B cell (primary cell): Measurements from ENCODE around the gene TIMM8A. TPM values are rescaled to one million over a fixed set of nuclear protein-coding genes. Genes with fewer than 3 reads are reported as not detected.

Experiments used
- ATAC-seq: fragments of 200-7000 bp; cut with Tn5 transposase; one replicate; pipeline ENCODE4 v1.10.0; 2021; ENCODE audit warnings: low read depth, mild to moderate bottlenecking, moderate number of reproducible peaks, moderate library complexity
- CTCF ChIA-PET: fragments of 350-600 bp; sonication (Branson Sonifier 250); formaldehyde crosslinking; loops from one replicate; lab custom pipeline; 2021; ENCODE audit warnings: antibody characterized with exemption, inconsistent platforms; lab: Charles Lee
- POLR2A ChIA-PET: fragments of 350-600 bp; sonication (Branson Sonifier 250); formaldehyde crosslinking; loops from one replicate; lab custom pipeline; 2021; ENCODE audit warnings: antibody characterized with exemption; lab: Charles Lee
- DNase-seq: peaks from one replicate; pipeline ENCODE4 v3.0.0; 2013
- H2AFZ ChIP-seq: 2 replicates; pipeline ENCODE4 v1.6.1; 2012; ENCODE audit warnings: mild to moderate bottlenecking, low read depth, low read length; ENCODE audit not compliant: insufficient read depth, poor library complexity, severe bottlenecking
- H3K27ac ChIP-seq, 2 donors: 1 replicate in 1 of 2; 2 replicates in 1 of 2; pipeline ENCODE4 v1.5.1; 2012 to 2013; ENCODE audit warnings: low read length in 2 of 2, mild to moderate bottlenecking in 2 of 2, moderate library complexity in 1 of 2
- H3K27me3 ChIP-seq, 4 experiments: fragments of 200-600 bp in 1 of 4; sonication (generic) in 1 of 4; replicated peaks in 1 of 4; 1 replicate in 2 of 4; 2 replicates in 2 of 4; pipeline versions ENCODE4 v1.6.1 to v1.7.0; 2013 to 2016; ENCODE audit warnings: low read length in 3 of 4, mild to moderate bottlenecking in 2 of 4, mixed read lengths in 1 of 4, moderate library complexity in 1 of 4; ENCODE audit not compliant: insufficient read depth in 4 of 4, control insufficient read depth in 3 of 4; ENCODE audit errors: control extremely low read depth in 1 of 4
- H3K36me3 ChIP-seq, 2 experiments: replicated peaks in 1 of 2; 1 replicate in 1 of 2; 2 replicates in 1 of 2; pipeline versions ENCODE4 v1.6.1 to v1.7.1; 2013; ENCODE audit warnings: low read length in 1 of 2; ENCODE audit not compliant: insufficient read depth in 2 of 2, control insufficient read depth in 1 of 2; ENCODE audit errors: control extremely low read depth in 1 of 2, extremely low read depth in 1 of 2
- H3K4me1 ChIP-seq, 2 donors: fragments of 200-600 bp in 1 of 2; sonication (generic) in 1 of 2; 1 replicate in 1 of 2; 2 replicates in 1 of 2; pipeline versions ENCODE4 v1.5.1 to v1.6.1; 2013 to 2017; ENCODE audit warnings: low read length in 2 of 2; ENCODE audit not compliant: control insufficient read depth in 2 of 2, insufficient read depth in 2 of 2
- H3K4me2 ChIP-seq: replicated peaks from 2 replicates; pipeline ENCODE3; 2012; ENCODE audit warnings: mild to moderate bottlenecking, low read depth, low read length; ENCODE audit not compliant: poor library complexity, severe bottlenecking
- H3K4me3 ChIP-seq, 5 experiments: fragments of 200-600 bp in 1 of 5; sonication (generic) in 1 of 5; 1 replicate in 3 of 5; 2 replicates in 2 of 5; pipeline versions ENCODE4 v1.5.1 to v1.7.0; 2011 to 2016; ENCODE audit warnings: low read length in 4 of 5, mild to moderate bottlenecking in 4 of 5, low read depth in 2 of 5, control low read depth in 1 of 5, moderate library complexity in 1 of 5; ENCODE audit not compliant: insufficient read depth in 1 of 5; ENCODE audit errors: control extremely low read depth in 1 of 5, extremely low read depth in 1 of 5
- H3K79me2 ChIP-seq: fragments of 200-600 bp; sonication (generic); one replicate; pipeline ENCODE4 v1.6.0; 2016; ENCODE audit warnings: low read length; ENCODE audit not compliant: control insufficient read depth, insufficient read depth
- H3K9ac ChIP-seq: fragments of 200-600 bp; sonication (generic); 2 replicates; pipeline ENCODE4 v1.6.1; 2017; ENCODE audit warnings: mild to moderate bottlenecking, low read length, moderate library complexity
- H3K9me3 ChIP-seq, 3 donors: one replicate each; pipeline versions ENCODE4 v1.6.1 to v1.7.1; 2013; ENCODE audit warnings: low read length in 2 of 3; ENCODE audit not compliant: control insufficient read depth in 2 of 3, insufficient read depth in 1 of 3; ENCODE audit errors: control extremely low read depth in 1 of 3
- H4K20me1 ChIP-seq: 2 replicates; pipeline ENCODE4 v1.6.0; 2012; ENCODE audit warnings: mild to moderate bottlenecking, low read length; ENCODE audit not compliant: insufficient read depth, control insufficient read depth, poor library complexity, severe bottlenecking
- H3K27ac Mint-ChIP-seq: one replicate; pipeline ENCODE4 v1.8.0; 2021; ENCODE audit warnings: mixed read lengths
- H3K27me3 Mint-ChIP-seq: one replicate; pipeline ENCODE4 v1.8.0; 2021; ENCODE audit warnings: mixed read lengths
- H3K4me1 Mint-ChIP-seq: one replicate; pipeline ENCODE4 v1.8.0; 2021; ENCODE audit warnings: mixed read lengths
- H3K4me3 Mint-ChIP-seq: one replicate; pipeline ENCODE4 v1.8.0; 2021; ENCODE audit warnings: mixed read lengths
- H3K9me3 Mint-ChIP-seq: one replicate; pipeline ENCODE4 v1.8.0; 2022; ENCODE audit warnings: mixed read lengths; ENCODE audit not compliant: insufficient read depth
- EZH2 ChIP-seq: IDR thresholded peaks from 2 replicates; pipeline ENCODE4 v1.6.1; 2012; ENCODE audit warnings: borderline replicate concordance, low read depth, mild to moderate bottlenecking, moderate library complexity, low read length; ENCODE audit not compliant: insufficient read depth, poor library complexity, severe bottlenecking
- WGBS: methylation state at CpG from one replicate; pipeline ENCODE4 v1.1.5; 2013; ENCODE audit warnings: missing lambda C conversion rate; ENCODE audit not compliant: insufficient coverage; 5-methylcytosine and 5-hydroxymethylcytosine counted together
- intact Hi-C: fragments of 100-400 bp; cut with micrococcal nuclease; formaldehyde crosslinking; loops from one replicate; pipeline ENCODE4 v1.10.0; 2022
- polyA plus RNA-seq: library from polyadenylated mRNA; depleted of rRNA; stranded (reverse); fragments of >200 nt; gene quantifications from 2 replicates; pipeline ENCODE4 v1.2.3, GENCODE V29; 2012
- total RNA-seq, 2 donors: library from RNA; stranded (reverse); fragments of 120-200 nt in 1 of 2; gene quantifications; 1 replicate in 1 of 2; 2 replicates in 1 of 2; pipeline versions ENCODE4 v1.2.3 to v1.2.4, GENCODE V29; 2013 to 2022
- TF ChIP-seq, protein P1 (sequence below): fragments of 200-600 bp; IDR thresholded peaks from one replicate; pipeline ENCODE4 v1.8.0; 2022; ENCODE audit warnings: antibody characterized with exemption, mild to moderate bottlenecking

The TIMM8A gene
- total and polyA plus RNA-seq, 2 donors (not counting 1 experiment from before 2014, with no cell fraction given) = 4.0 to 13.4 TPM

DNA sequence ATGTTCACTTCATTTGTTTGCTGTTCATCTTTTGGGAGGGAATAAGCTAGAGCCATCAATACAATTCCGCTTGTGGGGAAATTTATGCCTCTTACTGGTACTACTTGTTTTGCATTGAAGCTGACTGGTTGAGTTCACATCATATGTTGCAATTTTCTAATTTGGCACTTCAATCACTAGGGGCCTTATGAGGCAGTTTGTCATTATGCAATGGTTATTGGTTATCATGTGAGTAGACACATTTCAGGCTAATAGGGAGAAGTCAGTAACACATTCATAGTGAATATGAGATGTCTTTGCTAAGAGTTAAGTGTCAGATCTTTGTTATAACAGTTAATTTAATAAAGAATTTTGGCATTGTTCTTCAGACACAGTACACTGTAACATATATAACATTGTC, 47.2 kb upstream of the TIMM8A start:
- Histone ChIP-seq H3K9ac (no peak overlapping the region), H3K27me3 (no peaks in the 10 kb centered on the region), H3K27ac (peak overlapping the region in 1 of 2 donors; percentile 24), H3K9me3 (no peaks in the 10 kb centered on the region), H3K36me3 (peaks cover 0 to 15% of the 10 kb centered on the region in 2 experiments), H3K79me2 (no peaks in the 10 kb centered on the region), H3K4me1 (peaks cover 8 to 13% of the 10 kb centered on the region in 2 donors), H4K20me1 (no peaks in the 10 kb centered on the region), H2AFZ (no peak overlapping the region), H3K4me2 (no peak overlapping the region), H3K4me3 (no peak overlapping the region)
- Mint-ChIP-seq H3K9me3 (no peaks in the 10 kb centered on the region), H3K27me3 (no peaks in the 10 kb centered on the region), H3K4me3 (no peak overlapping the region), H3K4me1 (peaks cover 28% of the 10 kb centered on the region), H3K27ac (no peak overlapping the region)
- CTCF ChIA-PET = interaction anchor here (0.7 to 0.8 kb wide), 2 partner anchors 19 to 233 kb away, joined by 3 to 4 read pairs; no protein-coding TSS in a partner anchor
- POLR2A ChIA-PET = interaction anchor here (0.7 kb wide), 1 partner anchor 10 kb away, joined by 5 read pairs; no protein-coding TSS in a partner anchor
- intact Hi-C loops = no loop called here
- no peak for ATAC-seq
- DNase-seq = no peak
- no CpG with 5 or more reads among the region's 1 CpG for WGBS
- no peak for TF ChIP-seq EZH2
- TF ChIP-seq, protein P1, sequence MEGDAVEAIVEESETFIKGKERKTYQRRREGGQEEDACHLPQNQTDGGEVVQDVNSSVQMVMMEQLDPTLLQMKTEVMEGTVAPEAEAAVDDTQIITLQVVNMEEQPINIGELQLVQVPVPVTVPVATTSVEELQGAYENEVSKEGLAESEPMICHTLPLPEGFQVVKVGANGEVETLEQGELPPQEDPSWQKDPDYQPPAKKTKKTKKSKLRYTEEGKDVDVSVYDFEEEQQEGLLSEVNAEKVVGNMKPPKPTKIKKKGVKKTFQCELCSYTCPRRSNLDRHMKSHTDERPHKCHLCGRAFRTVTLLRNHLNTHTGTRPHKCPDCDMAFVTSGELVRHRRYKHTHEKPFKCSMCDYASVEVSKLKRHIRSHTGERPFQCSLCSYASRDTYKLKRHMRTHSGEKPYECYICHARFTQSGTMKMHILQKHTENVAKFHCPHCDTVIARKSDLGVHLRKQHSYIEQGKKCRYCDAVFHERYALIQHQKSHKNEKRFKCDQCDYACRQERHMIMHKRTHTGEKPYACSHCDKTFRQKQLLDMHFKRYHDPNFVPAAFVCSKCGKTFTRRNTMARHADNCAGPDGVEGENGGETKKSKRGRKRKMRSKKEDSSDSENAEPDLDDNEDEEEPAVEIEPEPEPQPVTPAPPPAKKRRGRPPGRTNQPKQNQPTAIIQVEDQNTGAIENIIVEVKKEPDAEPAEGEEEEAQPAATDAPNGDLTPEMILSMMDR = no peak

DNA sequence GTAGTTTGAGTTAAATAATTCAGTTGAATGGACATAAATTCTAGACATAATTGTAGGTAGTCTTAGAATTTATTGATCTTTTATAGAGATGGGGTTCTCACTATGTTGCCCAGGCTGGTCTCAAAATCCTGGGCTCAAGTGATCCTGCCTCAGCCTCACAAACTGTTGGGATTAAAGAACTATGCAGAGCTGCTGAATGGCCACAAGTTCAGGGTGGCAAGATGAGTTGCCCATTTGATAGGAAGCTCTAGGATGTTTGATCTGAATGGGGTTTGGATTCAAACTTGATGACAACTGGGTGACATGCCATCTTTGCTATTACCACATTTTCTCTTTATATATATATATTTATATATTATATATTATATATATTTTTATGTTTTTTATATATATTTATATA, 45.8 kb upstream of the TIMM8A start:
- intact Hi-C loops = no loop called here
- Histone ChIP-seq H3K4me3 (no peak overlapping the region), H3K27me3 (no peaks in the 10 kb centered on the region), H3K79me2 (no peaks in the 10 kb centered on the region), H2AFZ (no peak overlapping the region), H3K4me2 (no peak overlapping the region), H3K36me3 (peaks cover 0 to 15% of the 10 kb centered on the region in 2 experiments), H3K27ac (no peak overlapping the region), H3K9me3 (no peaks in the 10 kb centered on the region), H3K9ac (no peak overlapping the region), H4K20me1 (no peaks in the 10 kb centered on the region), H3K4me1 (peaks cover 13 to 18% of the 10 kb centered on the region in 2 donors)
- Mint-ChIP-seq H3K9me3 (no peaks in the 10 kb centered on the region), H3K4me3 (no peak overlapping the region), H3K27ac (no peak overlapping the region), H3K27me3 (no peaks in the 10 kb centered on the region), H3K4me1 (peaks cover 32% of the 10 kb centered on the region)
- TF ChIP-seq, protein P1 = no peak
- TF ChIP-seq EZH2 = no peak
- ATAC-seq = no peak
- CTCF ChIA-PET = no interaction called here
- DNase-seq = no peak
- POLR2A ChIA-PET = interaction anchor here (0.9 kb wide), 1 partner anchor 11 kb away, joined by 6 read pairs; no protein-coding TSS in a partner anchor
